ENCODE data around the gene MYRIP. TPM values are rescaled to one million over a fixed set of nuclear protein-coding genes. Genes with fewer than 3 reads are reported as not detected.

Gene MYRIP
- total RNA-seq, 1 donor from 2014 or later: 0.54 TPM

GRCh38 chr3:40120067-40120692 is 310.8 kb downstream of the MYRIP start:
- no peak overlapping the region for H3K27ac Mint-ChIP-seq (ENCODE audit: unreplicated experiment)

DNA sequence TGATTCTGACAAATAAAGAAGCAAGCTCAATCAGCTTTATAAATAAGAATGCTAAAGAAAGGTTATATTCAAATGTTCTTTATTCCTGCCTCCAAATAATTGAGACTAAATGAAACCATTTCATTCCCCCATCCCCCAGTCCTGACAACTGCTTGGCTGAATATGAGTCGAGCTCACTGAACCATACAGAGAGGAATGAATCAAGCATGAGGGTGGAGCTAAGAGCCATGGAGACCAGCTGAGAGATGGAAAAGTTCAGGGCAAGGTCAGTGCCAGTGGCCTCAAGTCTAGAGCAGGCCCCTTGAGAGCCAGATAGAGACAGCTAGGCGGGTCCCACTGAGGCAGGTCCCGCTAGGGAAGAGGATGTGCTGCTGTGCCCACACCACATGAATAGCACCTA is 311.4 kb downstream of the MYRIP start:
- Mint-ChIP-seq H3K4me1 (peaks cover 14% of the 10 kb centered on the region), H3K4me3 (no peak overlapping the region), H3K36me3 (ENCODE audit: low read depth) (no peaks in the 10 kb centered on the region), H3K9me3 (no peaks in the 10 kb centered on the region), H3K27ac (ENCODE audit: unreplicated experiment) (no peak overlapping the region), H3K27me3 (ENCODE audit: low read depth) (no peaks in the 10 kb centered on the region)
- no peak for DNase-seq (ENCODE audit: low read depth, low spot score)
- no peak for TF ChIP-seq CTCF (conservative IDR thresholded peaks at IDR 0.05)

More at GRCh38 chr3:40120067-40120692, 310.8 kb downstream of the MYRIP start:
- H3K9me3 Mint-ChIP-seq: no peaks in the 10 kb centered on the region
- no peaks in the 10 kb centered on the region for H3K27me3 Mint-ChIP-seq (ENCODE audit: low read depth)
- no peaks in the 10 kb centered on the region for H3K36me3 Mint-ChIP-seq (ENCODE audit: low read depth)
- TF ChIP-seq CTCF (conservative IDR thresholded peaks at IDR 0.05): no peak
- H3K4me3 Mint-ChIP-seq: no peak overlapping the region
- no peak for DNase-seq (ENCODE audit: low read depth, low spot score)
- peaks cover 14% of the 10 kb centered on the region for H3K4me1 Mint-ChIP-seq

DNA sequence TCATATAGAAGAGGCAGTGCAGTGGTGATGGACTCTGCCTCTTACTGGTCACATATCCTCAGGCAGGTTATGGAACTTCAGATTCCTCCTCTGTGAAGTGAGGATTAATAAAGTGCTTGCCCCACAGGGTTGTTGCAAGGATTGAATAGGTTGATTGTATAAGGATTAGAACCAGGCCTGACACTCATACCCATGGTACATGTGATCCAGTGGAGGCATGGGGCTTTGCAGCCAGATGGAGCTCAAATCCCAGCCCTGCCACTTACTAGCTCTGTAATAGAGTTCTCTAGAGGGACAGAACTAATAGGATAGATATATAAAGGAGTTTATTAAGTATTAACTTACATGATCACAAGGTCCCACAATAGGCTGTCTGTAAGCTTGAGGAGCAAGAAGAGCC is 315.5 kb downstream of the MYRIP start:
- H3K27ac Mint-ChIP-seq (ENCODE audit: unreplicated experiment): no peak overlapping the region
- H3K4me1 Mint-ChIP-seq: peaks cover 14% of the 10 kb centered on the region
- no peak overlapping the region for H3K4me3 Mint-ChIP-seq
- H3K9me3 Mint-ChIP-seq: no peaks in the 10 kb centered on the region
- no peak for DNase-seq (ENCODE audit: low read depth, low spot score)
- no peaks in the 10 kb centered on the region for H3K27me3 Mint-ChIP-seq (ENCODE audit: low read depth)
- TF ChIP-seq CTCF (conservative IDR thresholded peaks at IDR 0.05): no peak
- H3K36me3 Mint-ChIP-seq (ENCODE audit: low read depth): no peaks in the 10 kb centered on the region

GRCh38 chr3:40128166-40128565 is 318.8 kb downstream of the MYRIP start:
- Mint-ChIP-seq H3K27me3 (ENCODE audit: low read depth) (no peaks in the 10 kb centered on the region), H3K4me3 (no peak overlapping the region), H3K9me3 (peaks cover 7% of the 10 kb centered on the region), H3K27ac (ENCODE audit: unreplicated experiment) (no peak overlapping the region), H3K4me1 (no peaks in the 10 kb centered on the region), H3K36me3 (ENCODE audit: low read depth) (peaks cover 7% of the 10 kb centered on the region)
- no peak for TF ChIP-seq CTCF (conservative IDR thresholded peaks at IDR 0.05)
- no peak for DNase-seq (ENCODE audit: low read depth, low spot score)

DNA sequence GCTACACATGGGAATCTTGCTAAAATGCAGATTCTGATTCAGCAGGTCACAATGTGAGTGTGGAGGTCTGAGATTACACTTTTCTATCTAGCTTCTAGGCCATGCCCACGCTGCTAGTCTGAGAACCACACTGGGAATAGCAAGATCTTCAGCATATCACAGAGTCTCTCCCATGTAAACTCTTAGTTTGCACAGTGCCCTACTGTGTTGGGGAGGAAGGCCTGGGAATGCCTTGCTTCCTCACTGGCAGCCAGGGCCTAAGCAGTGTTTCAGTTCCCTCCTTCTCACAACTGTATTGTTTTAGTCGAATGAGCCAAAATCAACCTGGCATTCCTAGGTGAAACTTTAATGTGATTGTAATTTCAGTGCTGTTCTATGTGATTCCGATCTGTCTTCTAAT is 320.1 kb downstream of the MYRIP start:
- H3K9me3 Mint-ChIP-seq: peaks cover 13% of the 10 kb centered on the region
- H3K27ac Mint-ChIP-seq (ENCODE audit: unreplicated experiment): no peak overlapping the region
- no peaks in the 10 kb centered on the region for H3K27me3 Mint-ChIP-seq (ENCODE audit: low read depth)
- TF ChIP-seq CTCF (conservative IDR thresholded peaks at IDR 0.05): no peak
- no peaks in the 10 kb centered on the region for H3K4me1 Mint-ChIP-seq
- DNase-seq (ENCODE audit: low read depth, low spot score): no peak
- peaks cover 12% of the 10 kb centered on the region for H3K36me3 Mint-ChIP-seq (ENCODE audit: low read depth)
- H3K4me3 Mint-ChIP-seq: no peak overlapping the region
